GM10266 (cell line): ENCODE measurements around the gene ZNF628.

ENCODE experiments used
- DNase-seq: peaks from one replicate; pipeline ENCODE4 v3.0.0; 2012; ENCODE audit errors: extremely low spot score
- TF ChIP-seq, protein P1 (sequence below): IDR thresholded peaks from 2 replicates; pipeline ENCODE4 v1.5.1; 2012; ENCODE audit warnings: mild to moderate bottlenecking, low read depth; ENCODE audit not compliant: control insufficient read depth, insufficient read depth; ENCODE audit errors: missing control alignments

The ZNF628 gene

DNA sequence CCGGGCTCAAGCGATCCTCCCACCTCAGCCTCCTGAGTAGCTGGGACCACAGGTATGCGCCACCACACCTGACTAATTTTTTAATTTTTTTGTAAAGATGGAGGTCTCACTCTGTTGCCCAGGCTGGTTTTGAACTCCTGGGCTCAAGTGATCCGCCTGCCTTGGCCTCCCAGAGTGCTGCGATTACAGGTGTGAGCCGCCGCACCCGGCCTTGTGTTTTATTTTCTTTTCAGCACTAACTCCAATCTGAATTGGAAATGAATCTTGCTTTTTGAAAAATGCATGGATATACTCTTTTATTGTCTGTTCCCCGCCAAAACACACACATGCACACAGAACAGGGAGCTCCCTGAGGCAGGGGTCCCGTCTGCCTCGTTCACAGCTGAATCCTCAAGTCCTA lies 13.7 kb upstream of the ZNF628 start:
- no peak for DNase-seq

DNA sequence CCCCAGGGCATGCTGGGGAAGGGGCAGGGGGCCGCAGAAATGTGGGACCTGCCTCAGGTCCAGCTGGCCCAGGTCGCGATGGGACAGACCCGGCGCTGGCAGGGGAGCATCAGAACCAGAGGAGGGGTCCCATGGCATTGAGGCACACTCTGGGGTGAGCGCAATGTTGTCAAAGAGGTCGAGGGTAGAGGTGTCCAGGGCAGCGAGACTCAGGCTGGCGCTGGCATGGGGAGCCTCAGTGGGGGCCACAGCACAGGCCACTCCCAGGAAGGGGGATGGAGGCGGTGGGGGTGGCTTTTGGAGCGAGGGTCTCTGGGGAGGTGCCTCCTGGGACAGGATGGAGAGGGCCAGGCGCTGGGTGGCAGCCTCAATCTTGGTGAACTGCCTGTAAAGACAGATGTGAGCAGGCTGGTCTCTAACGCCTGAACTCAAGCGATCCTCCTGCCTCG lies 12.8 kb upstream of the ZNF628 start:
- DNase-seq: no peak
- TF ChIP-seq, protein P1, sequence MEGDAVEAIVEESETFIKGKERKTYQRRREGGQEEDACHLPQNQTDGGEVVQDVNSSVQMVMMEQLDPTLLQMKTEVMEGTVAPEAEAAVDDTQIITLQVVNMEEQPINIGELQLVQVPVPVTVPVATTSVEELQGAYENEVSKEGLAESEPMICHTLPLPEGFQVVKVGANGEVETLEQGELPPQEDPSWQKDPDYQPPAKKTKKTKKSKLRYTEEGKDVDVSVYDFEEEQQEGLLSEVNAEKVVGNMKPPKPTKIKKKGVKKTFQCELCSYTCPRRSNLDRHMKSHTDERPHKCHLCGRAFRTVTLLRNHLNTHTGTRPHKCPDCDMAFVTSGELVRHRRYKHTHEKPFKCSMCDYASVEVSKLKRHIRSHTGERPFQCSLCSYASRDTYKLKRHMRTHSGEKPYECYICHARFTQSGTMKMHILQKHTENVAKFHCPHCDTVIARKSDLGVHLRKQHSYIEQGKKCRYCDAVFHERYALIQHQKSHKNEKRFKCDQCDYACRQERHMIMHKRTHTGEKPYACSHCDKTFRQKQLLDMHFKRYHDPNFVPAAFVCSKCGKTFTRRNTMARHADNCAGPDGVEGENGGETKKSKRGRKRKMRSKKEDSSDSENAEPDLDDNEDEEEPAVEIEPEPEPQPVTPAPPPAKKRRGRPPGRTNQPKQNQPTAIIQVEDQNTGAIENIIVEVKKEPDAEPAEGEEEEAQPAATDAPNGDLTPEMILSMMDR: no peak

More for the DNA sequence above, 13.7 kb upstream of the ZNF628 start:
- TF ChIP-seq, protein P1: no peak

DNA sequence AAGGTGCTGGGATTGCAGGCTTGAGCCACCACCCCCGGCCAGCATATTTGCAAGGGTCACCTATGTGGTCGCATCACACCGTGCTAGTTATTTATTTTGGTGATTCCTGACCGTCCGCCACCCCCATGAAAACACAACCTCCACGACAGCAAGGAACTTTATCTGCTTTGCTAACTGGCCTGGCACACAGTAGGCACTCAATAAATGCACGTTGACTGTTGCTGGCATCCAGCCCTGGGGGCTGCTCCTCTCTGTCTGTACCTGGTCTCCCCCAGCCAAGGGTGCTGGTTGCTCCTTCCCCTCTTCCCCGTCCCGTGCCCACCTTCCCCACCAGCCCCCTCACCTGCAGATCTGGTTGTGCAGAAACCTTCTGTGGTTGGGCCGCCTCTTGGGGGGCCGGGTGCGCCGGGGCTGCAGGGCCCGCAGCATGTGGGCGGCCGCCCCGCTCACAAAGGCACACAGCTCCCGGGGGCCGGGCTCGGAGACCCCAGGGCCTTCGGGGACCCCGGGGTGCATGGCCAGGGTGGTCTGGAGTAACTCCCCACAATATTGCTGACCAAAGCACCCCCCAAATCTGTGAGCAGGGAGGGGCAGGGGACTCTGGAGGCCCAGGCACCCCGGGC lies 12.3 kb upstream of the ZNF628 start:
- TF ChIP-seq, protein P1: no peak
- no peak for DNase-seq

DNA sequence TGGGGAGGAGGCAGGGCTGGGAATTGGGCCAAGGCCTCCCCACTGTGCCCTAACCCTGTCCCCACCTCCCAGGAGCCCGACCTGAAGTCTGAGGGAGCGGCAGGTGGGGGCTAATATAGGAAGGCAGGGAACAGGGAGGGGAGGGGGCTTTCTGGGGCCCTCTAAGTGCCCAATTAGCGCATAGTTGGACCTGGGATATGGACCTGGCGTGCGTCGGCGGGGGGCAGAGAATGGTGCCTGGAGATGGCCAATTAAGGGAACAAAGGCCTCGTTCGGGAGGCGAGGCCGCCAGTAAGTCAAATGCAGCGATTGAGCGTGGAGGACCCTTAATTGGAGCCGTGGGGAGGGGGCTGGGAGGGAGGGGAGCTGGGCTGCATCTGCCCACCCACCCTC lies 11.8 kb upstream of the ZNF628 start, which contains the start of gene C19orf85:
Gene C19orf85 (minus strand): TSS at position 90 of the 393 bp plus-strand sequence. CDS start 197 bp downstream, outside the sequence.
- TF ChIP-seq, protein P1: no peak
- DNase-seq: no peak

DNA sequence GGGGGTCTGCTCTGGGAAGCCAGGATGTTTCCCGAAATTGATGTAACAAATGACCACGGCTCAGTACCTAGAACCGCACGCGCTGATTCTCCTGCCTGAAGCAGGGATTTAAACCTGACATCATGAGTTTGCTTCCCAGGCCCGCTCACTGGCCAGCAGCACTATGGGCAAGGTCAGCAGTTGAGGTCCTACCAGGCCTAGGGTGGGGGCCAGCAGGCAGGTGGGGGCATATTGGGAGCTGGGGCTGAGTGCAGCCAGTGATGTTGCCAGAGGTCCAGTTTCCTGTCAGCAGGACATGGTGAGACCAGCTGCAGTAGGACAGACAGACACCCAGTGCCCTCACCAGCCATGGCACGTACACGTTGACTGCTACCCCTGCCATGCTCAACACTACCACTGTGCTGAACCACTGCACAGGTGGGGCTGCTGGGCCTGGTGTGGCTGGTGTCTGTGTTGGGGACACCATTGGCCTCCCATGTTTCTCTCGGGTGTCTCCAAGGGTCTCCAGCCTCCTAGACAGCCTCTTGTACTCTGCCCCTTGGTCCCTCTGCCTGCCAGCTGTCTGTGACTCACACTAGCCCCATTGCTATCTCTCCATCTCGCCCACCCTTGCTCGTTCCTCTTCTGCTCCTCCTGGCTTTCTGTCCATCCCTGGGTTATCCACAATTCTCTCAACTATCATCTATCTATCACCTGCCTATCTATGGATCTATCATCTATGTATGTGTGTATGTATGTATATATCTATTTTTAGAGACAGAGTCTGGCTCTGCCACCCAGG lies 10.8 kb upstream of the ZNF628 start:
- TF ChIP-seq, protein P1: no peak

DNA sequence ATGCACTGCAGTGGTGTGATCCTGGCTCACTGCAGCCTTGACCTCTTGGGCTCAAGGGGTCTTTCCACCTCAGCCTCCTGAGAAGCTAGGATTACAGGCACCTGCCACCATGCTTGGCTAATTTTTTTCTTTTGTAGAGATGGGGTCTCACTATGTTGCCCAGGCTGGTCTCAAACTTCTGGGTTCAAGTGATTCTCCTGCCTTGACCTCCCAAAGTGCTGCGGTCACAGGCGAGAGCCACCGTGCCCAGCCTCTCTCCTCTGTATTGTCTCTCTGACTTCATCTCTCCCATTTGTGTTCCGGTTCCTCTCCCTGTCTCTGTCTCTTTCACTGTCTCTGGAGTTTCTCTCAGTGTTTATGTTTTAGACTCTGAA lies 10.2 kb upstream of the ZNF628 start:
- TF ChIP-seq, protein P1: no peak
- DNase-seq: no peak

More for the DNA sequence above, 10.8 kb upstream of the ZNF628 start:
- no peak for DNase-seq
